Ovary (tissue), 9 donors: ENCODE results near the gene CENPU. TPM values are rescaled to one million over a fixed set of nuclear protein-coding genes. Genes with fewer than 3 reads are reported as not detected.

Source experiments
- DNase-seq, 5 donors: peaks; one replicate each; pipeline ENCODE4 v3.0.0-alpha.2; 2019 to 2020
- H3K27ac ChIP-seq, 2 donors: fragments of 200-600 bp; one replicate each; pipeline versions ENCODE4 v1.5.1 to v1.8.0; 2019 to 2022
- H3K27me3 ChIP-seq: fragments of 200-600 bp; one replicate; pipeline ENCODE4 v1.8.0; 2022
- H3K36me3 ChIP-seq: fragments of 200-600 bp; sonication (generic); one replicate; pipeline ENCODE4 v1.5.1; 2019
- H3K4me1 ChIP-seq: one replicate; pipeline ENCODE4 v1.8.1; 2013; ENCODE audit warnings: mild to moderate bottlenecking, moderate library complexity; ENCODE audit not compliant: insufficient read depth
- H3K4me3 ChIP-seq: fragments of 200-600 bp; sonication (generic); one replicate; pipeline ENCODE4 v1.5.1; 2017
- H3K9me3 ChIP-seq, 2 donors: fragments of 200-600 bp in 1 of 2; sonication (generic) in 1 of 2; one replicate each; pipeline versions ENCODE4 v1.5.1 to v1.8.1; 2013 to 2019; ENCODE audit warnings: mild to moderate bottlenecking in 1 of 2, moderate library complexity in 1 of 2
- EP300 ChIP-seq: sonication (generic); formaldehyde crosslinking; IDR thresholded peaks from one replicate; pipeline ENCODE4 v1.6.1; 2017; ENCODE audit warnings: antibody characterized with exemption
- POLR2A ChIP-seq: fragments of 450-650 bp; IDR thresholded peaks from one replicate; pipeline ENCODE4 v1.6.1; 2017; ENCODE audit warnings: antibody characterized with exemption, mild to moderate bottlenecking, moderate library complexity
- WGBS, 3 donors: extraction: QIAGEN DNeasy Blood & Tissue Kit in 1 of 3; methylation state at CpG; one replicate each; pipeline versions ENCODE4 v1.1.5 to v1.1.7; 2013 to 2017; 5-methylcytosine and 5-hydroxymethylcytosine counted together
- intact Hi-C, 4 donors: fragments of 100-400 bp; cut with DNase I; formaldehyde crosslinking; loops; one replicate each; pipeline versions ENCODE4 v1.11.0 to v1.15.1; 2022 to 2023
- polyA plus RNA-seq, 2 donors: library from polyadenylated mRNA; stranded (reverse); fragments of 200-250 nt in 1 of 2; fragments of 350-450 nt in 1 of 2; fragmentation: Illumina TruSeq in 1 of 2; extraction: RNeasy Lipid Tissue Mini Kit (QIAGEN cat#74804) in 1 of 2; gene quantifications; one replicate each; pipeline ENCODE4 v1.2.3, GENCODE V29; 2013 to 2014
- total RNA-seq, 7 donors: library from RNA; depleted of rRNA in 2 of 7; stranded (reverse); fragments of >200 nt in 2 of 7; fragmentation: NEBNext Ultra II Directional in 3 of 7; extraction: Animal tissue kit (Norgen Biotek cat#: 25700) in 3 of 7; gene quantifications; one replicate each; pipeline versions ENCODE4 v1.1.0 to v1.2.4, GENCODE V29; 2016 to 2023
- TF ChIP-seq, protein P1 (sequence below), 3 donors: fragments of 450-650 bp in 2 of 3; fragments of 200-600 bp in 1 of 3; IDR thresholded peaks; one replicate each; pipeline versions ENCODE4 v1.5.1 to v1.8.0; 2016 to 2022; ENCODE audit warnings: antibody characterized with exemption in 3 of 3, mild to moderate bottlenecking in 1 of 3
- donor health status: DM: no; HTN: no; CAD: no; lungs with moderate emphysema.
- donor health status: DM: no; HTN: no; CAD: no.
- donor health status: Bipolar disorder and iron deficiency.
- donor health status: DM: yes; HTN: yes; CAD: no.
- donor health status: DM: no; HTN: no; CAD: no.
- donor health status: DM: yes; HTN: yes; CAD: no.

CENPU gene
- total and polyA plus RNA-seq, 9 donors: 0.34 to 3.4 (median 0.94) TPM

- DNase-seq: no peak
- intact Hi-C loops: no loop called here
These were observed 40.8 kb downstream of the CENPU start for GRCh38 chr4:184693056-184693455.

GRCh38 chr4:184689681-184690080, 44.2 kb downstream of the CENPU start:
- Histone ChIP-seq H3K4me1 (no peaks in the 10 kb centered on the region), H3K4me3 (no peak overlapping the region), H3K27me3 (no peaks in the 10 kb centered on the region), H3K27ac (no peak overlapping the region), H3K36me3 (no peaks in the 10 kb centered on the region), H3K9me3 (no peaks in the 10 kb centered on the region)
- intact Hi-C loops: no loop called here
- TF ChIP-seq, protein P1, sequence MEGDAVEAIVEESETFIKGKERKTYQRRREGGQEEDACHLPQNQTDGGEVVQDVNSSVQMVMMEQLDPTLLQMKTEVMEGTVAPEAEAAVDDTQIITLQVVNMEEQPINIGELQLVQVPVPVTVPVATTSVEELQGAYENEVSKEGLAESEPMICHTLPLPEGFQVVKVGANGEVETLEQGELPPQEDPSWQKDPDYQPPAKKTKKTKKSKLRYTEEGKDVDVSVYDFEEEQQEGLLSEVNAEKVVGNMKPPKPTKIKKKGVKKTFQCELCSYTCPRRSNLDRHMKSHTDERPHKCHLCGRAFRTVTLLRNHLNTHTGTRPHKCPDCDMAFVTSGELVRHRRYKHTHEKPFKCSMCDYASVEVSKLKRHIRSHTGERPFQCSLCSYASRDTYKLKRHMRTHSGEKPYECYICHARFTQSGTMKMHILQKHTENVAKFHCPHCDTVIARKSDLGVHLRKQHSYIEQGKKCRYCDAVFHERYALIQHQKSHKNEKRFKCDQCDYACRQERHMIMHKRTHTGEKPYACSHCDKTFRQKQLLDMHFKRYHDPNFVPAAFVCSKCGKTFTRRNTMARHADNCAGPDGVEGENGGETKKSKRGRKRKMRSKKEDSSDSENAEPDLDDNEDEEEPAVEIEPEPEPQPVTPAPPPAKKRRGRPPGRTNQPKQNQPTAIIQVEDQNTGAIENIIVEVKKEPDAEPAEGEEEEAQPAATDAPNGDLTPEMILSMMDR (IDR thresholded peaks at IDR 0.05): no peak
- TF ChIP-seq POLR2A (no peak), EP300 (no peak)
- DNase-seq: no peak
- WGBS, 3 donors: 57 to 59% (median 58%) methylated on average over 5 of the region's 5 CpGs

More at GRCh38 chr4:184693056-184693455, 40.8 kb downstream of the CENPU start:
- Histone ChIP-seq H3K4me1 (no peaks in the 10 kb centered on the region), H3K4me3 (no peak overlapping the region), H3K27ac (no peak overlapping the region), H3K36me3 (no peaks in the 10 kb centered on the region), H3K27me3 (no peaks in the 10 kb centered on the region), H3K9me3 (no peaks in the 10 kb centered on the region)
- TF ChIP-seq EP300 (no peak), POLR2A (no peak)
- TF ChIP-seq, protein P1 (IDR thresholded peaks at IDR 0.05): no peak
- 30 to 35% (median 33%) methylated on average over 5 of the region's 5 CpGs for WGBS, 3 donors

GRCh38 chr4:184688447-184688846, 45.4 kb downstream of the CENPU start:
- 76 to 81% (median 80%) methylated on average over 11 of the region's 11 CpGs for WGBS, 3 donors
- DNase-seq: no peak
- H3K27me3 ChIP-seq: no peaks in the 10 kb centered on the region
- H3K9me3 ChIP-seq: no peaks in the 10 kb centered on the region
- TF ChIP-seq POLR2A (no peak), EP300 (no peak)
- TF ChIP-seq, protein P1 (IDR thresholded peaks at IDR 0.05): no peak
- no peaks in the 10 kb centered on the region for H3K36me3 ChIP-seq
- intact Hi-C loops: no loop called here
- no peak overlapping the region for H3K27ac ChIP-seq
- H3K4me3 ChIP-seq: no peak overlapping the region
- no peaks in the 10 kb centered on the region for H3K4me1 ChIP-seq

DNA sequence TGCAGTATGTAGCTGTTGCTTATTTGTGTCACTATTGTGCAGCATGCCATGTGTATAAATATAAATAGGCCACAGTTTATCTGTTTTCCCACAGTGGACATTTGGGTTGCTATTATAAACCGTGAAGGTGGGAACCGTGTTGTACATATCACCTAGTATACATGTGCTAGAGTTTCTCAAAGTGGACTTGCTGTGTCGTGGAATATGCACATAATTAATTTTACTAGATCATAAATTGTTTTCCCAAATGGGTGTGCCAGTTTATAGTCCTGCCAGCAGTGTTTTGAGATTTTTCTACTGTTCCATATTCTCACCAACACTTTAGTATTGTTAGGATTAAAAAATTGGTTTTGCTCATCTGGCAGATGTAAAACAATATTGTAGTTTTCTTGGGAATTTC, 45.9 kb downstream of the CENPU start:
- TF ChIP-seq EP300 (no peak), POLR2A (no peak)
- TF ChIP-seq, protein P1 (IDR thresholded peaks at IDR 0.05): no peak
- H3K4me3 ChIP-seq: no peak overlapping the region
- H3K27ac ChIP-seq: no peak overlapping the region
- intact Hi-C loops: no loop called here
- 49 to 56% (median 50%) methylated on average over 3 of the region's 3 CpGs for WGBS, 3 donors
- no peaks in the 10 kb centered on the region for H3K9me3 ChIP-seq
- no peak for DNase-seq
- no peaks in the 10 kb centered on the region for H3K27me3 ChIP-seq
- H3K4me1 ChIP-seq: no peaks in the 10 kb centered on the region
- no peaks in the 10 kb centered on the region for H3K36me3 ChIP-seq
